Activated gamma-delta T cell treated with Interleukin-2 at 50 U/mL for 16 hours (primary cell): ENCODE results near the gene POLA2.

ENCODE experiments used
- DNase-seq: peaks from one replicate; pipeline ENCODE4 v3.0.0-alpha.2; 2020

The POLA2 gene

DNA sequence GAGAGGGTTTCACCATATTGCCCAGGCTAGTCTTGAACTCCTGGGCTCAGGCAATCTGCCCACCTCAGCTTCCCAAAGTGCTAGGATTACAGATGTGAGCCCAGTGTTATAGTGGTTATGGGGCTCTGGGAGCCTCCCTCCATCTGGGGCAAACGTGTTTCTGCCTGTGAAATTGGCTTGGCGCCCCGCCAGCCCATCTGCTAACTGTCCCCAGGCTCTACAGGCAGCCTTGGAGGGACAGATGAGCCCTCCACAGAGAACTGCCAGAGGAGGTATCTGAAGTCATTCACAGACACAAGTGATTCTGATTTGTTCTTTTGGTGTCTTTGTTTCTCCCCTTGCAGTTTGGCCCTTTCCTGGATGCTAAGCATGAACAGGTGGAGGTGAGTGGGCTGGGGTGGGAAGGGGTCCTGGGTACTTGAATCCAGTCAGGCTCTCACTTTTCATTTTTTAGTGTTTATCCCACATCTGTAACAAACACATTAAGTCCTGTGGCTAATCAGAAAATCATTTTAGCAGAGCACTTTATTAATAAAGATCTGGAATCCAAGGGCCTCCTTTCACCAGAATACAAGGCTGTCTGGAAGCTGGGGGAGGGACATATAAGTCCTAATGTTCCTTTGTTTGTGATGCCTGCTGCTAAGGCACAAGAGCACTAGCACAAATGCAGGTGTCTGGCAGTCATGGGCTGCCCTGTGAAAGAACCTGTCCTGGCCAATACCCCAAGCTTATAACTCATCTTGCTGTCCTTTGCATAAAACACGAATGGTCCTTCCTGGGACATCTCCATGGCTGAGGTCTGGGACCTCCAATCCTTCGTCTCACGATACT, 27.2 kb downstream of the POLA2 start:
- no peak for DNase-seq

DNA sequence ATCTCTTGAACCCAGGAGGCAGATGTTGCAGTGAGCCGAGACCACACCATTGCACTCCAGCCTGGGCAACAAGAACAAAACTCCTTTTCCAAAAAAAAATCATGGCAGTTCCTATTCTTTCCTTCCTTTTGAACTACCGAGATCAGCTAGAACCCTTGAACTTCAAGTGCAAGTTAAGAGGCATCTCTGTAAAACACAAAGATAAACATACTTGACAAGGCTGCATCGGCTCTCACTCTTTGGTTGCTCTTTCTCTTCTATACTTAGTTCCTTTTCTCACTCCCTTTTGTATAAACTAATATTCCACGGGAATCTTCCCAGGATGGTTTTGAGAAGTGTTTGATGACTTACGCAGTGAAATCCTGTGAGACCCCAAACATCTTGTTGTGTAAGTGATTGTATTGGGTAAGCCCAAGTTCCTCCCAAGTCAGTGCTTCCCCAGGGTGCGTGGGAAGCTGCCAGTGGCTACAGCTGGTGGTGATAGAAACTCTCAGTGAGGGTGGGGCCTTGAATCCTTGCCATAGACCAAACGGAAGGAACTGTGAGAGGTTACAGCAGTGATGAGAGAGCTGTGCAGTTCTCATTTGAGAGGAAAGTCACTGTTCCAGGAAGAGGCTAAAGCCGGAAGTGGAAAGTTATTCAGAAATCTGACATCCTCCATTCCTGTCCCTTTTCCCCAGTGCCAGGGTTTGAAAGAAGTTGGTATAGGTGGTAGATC, 28.8 kb downstream of the POLA2 start:
- DNase-seq, result no peak

DNA sequence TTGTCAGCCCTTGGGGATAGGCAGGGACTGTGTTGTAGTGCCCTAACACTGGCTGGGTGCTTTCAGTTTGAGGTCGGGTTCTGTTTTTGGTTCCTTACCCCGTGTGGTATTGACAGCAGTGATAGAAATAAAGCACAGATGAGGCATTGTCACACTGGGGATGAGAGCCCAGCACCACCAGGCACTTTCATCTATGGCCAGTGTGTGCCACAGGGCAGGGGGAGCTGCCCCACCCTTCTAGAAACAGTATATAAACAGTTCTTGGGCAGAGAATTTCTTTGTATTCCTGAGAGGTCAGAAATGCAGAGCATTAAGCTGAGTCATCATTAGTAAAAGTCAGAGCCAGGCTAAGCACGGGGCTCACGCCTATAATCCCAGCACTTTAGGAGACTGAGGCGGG, 29.9 kb downstream of the POLA2 start:
- no peak for DNase-seq

DNA sequence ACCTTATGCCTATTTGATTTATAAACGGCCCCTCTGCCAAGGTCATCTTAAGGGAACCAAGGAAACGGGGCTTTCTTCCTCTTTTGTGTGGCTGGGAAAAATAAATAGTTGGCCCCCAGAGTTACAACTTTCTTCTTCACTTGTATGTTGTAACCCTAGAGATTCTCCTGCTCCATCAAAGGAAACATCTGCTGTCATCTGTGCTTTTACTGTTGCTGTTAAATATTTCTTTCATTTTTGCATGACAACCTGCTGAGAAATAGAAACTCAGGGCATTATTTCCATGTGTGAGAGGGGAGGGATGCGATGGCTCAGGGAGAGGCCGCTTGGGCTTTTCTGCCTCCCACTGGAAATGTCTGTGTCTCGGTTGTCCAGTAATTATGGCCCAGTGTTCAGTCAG, 31.1 kb downstream of the POLA2 start:
- DNase-seq, result no peak

DNA sequence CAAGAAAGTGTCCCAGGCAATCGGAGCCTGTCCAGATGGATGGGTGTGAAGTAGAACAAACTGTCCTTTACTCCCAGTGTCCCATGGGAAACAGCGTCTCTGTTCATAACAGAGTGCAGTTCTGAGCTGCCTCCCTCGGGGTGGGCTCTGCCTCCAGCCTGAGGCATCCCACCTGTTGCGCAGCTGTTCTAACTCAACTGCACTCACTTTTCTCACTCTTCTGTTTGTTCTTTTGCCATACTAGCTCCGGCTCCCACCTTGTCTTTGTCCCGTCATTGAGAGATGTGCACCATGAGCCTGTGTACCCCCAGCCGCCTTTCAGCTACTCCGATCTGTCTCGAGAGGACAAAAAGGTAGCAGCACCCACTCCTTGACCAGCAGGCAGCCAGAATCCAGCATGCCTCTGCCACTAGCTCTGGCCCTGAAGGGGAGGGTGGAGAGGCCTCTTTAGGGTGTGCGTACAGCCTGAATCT, 32.2 kb downstream of the POLA2 start:
- no peak for DNase-seq

DNA sequence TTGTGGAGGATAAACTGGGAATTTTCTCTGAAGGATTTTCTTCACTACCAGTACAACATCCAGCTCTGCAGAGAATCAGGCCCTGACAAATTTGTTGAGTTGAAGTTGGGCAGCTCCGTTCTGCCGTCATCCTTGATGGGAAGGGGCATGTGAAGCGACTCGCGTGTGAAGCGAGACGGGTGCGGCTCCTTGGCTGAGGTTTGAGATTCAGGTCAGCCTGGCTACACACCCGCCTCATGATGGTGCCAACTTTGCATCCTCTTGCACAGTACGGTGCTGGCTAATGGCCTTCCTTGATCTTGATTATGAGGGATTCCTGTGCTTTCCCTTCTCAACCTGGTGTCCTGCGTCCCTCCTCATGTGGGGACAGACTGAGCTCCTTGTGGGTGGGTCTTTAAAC, 33.2 kb downstream of the POLA2 start:
- no peak for DNase-seq

DNA sequence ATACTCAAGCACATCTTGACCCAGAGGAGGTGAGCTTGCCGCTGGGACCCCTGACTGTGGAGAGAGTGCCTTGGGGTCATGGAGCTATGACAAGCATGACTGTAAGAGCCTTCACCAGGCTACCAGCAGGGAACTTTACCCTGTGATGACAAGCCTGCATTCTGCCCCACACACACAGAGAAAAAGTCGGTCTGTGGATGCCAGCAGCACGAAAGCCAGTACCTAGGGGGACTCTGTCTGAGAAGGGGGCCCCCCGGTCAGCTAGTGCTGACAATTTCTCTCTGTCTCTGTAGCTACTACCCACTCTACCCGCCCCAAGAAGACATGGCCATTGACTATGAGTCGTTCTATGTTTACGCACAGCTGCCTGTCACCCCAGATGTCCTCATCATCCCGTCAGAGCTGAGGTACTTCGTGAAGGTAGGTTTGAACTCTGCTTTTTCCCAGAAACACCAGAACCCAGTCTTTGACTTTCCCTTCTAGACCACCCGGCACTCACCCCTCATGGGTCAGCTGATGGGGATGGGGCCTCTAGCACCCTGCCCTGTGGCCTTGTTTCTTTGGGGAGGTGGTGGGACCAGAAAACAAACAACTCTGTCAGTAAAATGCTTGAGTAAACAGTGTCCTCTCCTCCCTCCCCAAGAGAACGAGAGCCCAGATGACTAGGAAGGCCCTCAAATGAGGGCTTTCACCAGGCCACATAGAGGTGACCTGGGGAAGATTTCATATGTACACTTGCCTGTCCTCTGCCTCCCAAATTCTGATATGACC, 34.0 kb downstream of the POLA2 start:
- no peak for DNase-seq

DNA sequence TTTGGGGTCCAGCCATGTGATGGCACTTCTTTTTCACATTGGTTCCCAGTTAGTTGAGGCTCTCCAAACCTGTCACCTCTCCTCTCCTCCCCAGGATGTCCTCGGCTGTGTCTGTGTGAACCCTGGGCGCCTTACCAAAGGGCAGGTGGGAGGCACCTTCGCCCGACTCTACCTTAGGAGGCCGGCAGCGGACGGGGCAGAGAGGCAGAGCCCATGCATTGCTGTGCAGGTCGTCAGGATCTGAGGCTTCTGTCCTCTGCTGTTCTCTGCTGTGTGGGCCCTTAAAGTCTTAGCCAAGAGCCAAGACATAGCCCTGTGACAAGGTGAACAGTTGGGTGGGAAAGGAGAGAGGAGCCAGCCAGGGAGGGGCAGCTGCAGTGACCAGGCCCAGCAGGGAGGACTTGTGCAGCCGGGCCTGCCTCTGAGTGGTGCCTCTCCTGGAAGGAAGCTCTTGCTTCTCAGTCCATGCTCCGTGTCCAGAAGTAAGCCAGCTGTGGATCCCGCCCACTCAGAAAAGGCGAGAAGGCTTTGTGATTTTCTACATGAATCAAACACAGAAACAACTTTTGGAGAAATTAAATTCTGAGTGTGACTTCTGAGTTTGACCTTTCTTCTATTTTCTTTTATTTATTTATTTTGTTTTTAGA, 35.4 kb downstream of the POLA2 start:
- no peak for DNase-seq

DNA sequence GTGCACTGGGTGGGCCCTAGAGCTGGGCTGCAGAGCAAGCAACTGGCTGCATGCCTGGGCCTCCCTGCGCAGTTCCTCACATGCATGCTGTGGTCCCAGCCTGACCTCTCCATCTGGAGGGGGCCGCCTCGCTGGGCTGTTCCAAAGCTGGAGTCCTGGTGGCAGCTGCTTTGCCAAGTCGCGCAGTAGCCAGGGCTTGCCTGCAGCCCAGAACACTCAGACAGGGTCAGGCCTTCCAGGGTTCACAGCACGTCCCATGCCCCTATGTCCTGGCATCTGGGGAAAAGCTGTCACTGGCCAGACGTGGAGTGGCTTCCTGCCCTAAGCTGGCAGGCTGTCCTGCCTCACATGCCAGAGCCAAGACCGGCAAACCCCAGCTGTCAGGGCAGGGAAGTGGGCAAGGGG, 36.4 kb downstream of the POLA2 start:
- no peak for DNase-seq

DNA sequence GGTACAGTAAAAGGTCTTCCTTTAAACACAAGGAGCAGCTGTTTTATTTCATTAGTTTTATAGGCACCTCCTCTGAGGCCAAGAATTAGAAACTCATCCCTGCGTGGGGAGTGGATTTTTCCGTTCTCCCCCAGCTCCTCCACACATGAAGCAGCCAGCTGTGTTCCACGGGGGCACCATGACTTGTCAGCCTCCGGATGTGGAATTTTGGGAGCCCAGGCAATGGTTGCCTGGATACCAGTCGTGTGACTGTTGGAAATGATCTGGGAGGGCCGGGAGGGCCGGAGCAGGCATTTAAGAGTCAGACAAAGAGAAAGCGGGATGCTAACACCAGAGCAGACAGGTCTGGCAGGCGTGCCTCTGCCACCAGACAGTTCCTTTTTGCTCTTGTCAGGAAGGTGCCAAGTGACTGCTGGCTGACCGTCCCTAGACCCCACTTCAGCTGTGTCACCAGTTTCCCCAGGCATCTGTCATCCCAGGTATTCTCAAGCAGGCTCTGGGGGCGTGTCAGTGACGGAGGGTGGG, 37.0 kb downstream of the POLA2 start:
- DNase-seq, result no peak

DNA sequence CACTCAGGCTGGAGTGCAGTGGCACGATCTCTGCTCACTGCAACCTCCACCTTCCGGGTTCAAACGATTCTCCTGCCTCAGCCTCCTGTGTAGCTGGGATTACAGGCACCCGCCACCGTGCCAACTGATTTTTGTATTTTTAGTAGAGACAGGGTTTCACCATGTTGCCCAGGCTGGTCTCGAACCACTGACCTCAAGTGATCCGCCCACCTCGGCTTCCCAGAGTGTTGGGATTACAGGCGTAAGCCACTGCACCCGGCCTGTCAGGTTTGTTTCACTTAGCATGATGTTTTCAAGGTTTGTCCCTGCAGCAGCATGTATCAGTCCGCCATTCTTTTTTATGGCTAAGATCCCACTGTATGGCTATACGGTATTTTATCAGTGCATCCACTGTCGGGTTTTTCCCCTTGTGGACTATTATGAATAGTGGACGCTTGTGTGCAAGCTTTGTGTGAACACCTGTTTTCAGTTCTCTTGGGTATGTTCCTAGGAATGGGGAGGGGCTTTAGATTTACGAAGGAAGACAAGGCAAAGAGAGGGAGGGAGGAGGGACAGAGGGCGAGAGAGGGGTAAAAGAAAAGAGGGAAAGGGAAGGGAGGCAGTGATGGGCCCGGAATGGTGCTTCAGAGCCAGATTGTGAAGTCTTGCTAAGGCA, 39.0 kb downstream of the POLA2 start:
- DNase-seq, result no peak

DNA sequence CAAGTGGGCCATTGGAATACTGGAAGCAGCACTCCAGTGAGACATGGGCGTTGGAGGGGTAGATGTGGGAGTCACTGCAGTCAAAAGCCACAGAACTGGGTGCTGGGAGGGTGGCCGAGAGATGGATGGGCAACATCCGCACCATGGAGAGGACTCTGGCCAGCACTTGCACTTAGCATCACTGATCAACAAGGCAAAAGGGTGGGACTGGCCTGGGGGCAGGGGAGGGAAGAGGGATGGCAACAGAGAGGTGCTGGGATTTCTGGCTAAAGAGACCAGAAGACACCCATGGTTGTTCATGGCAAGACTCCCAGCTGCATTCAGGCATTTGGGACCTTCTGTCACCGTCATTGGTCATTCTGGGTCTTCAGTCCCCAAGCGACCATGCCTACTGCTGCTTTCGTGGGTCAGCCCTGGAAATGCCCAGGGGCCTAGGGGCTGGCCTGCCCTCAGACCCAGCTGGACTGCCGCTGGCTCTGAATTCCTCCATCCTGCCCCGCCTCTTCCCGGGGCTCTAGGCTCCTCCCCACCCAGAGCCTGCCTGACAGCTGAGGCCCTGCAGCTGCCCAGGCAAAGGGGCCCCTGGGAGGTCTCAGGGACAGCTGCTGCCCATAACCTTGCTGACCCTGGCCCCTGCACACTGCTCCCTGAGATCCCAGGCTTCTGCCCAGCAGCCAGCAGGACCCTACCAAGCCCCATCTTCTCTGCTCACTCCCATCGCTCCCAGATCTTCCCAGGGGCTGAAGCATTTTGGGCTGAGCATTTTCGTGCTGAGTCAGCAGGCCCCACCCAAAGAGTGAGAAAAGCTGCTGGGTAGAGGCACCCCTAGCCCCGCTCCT, 39.9 kb downstream of the POLA2 start:
- no peak for DNase-seq

DNA sequence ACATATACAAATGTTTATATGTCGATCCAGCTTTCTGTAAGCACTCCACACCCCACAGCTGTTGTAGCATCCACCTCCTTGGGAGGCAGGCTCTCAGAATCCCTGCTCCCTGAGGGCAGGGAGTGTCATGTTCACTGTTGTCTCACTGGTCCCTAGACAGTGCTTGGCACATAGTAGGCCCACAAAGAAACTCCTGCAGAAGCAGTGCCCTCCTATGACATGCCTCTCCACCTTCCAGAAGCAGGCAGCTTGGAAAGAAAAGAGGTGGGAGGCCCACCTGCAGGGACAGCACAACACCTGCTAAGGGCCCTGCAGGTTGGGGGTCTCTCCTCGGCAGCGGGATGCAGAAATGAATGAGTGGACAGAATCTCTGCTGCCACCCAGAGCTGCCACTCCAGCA, 41.8 kb downstream of the POLA2 start:
- no peak for DNase-seq

DNA sequence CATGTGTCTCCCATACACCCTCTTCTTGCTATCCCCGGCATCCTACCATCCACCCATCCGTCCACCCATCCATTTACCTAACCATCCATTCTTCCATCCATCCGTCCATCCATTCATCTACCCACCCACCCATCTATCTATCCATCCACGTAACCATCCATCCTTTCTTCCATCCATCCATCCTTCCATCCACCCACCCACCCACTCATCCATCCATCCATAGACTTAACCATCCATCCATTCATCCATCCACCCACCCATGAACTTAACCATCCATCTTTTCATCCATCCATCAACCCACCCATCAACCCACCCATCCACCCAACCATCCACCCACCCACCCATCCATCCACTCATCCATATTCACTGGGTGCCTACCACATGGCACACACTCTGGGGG, 42.3 kb downstream of the POLA2 start:
- DNase-seq, result no peak

DNA sequence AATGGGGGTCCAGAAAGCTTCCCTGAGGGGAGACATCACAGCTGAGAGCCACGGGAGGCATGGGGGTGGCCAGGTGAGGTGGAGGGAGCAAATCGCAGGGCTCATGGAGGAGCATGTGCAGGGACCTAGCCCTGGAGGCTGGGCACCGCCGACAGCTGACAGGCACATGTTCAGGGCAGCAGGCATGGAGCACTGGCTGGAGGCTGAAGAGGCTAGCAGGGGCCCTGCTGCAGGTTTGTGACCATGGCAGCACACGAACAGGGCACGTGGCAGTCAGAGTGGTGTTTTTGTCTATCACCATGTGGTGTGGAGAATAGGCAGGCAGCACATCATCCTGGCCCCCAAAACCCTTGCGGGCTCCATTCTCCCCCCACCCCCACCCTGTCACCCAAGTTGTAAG, 42.9 kb downstream of the POLA2 start:
- no peak for DNase-seq

DNA sequence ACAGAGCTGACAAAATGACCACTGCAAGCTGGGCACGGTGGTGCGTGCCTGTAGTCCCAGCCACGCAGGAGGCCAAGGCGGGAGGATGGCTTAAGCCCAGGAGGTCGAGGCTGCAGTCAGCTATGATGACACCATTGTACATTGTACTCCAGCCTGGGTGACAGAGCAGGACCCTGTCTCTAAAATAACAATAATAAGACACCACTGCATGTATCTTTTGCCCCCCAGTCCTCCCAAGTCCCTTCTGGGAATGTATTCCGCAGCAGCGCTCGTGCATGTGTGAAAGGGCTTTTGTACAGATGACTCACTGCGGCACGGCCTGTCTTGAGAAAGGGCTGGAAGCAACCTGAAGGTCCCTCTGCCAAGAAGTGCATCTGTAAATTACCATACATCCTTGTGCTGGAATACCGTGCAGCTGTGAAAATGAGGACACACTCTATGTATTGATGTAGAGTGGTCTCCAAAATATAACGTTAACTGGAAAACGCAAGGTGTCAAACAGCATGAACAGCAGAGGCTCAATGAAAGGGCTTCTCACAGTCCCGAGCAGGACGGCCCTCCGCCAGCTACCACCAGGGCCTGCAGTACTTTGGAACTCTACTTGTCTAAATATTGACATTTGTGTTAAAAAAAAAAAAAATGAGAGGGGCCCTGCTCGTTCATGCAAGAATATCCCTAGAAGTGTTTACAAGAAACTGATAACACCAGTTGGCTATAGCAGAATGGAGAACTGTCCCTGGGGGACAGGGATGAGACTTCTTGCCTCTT, 43.9 kb downstream of the POLA2 start:
- DNase-seq, result no peak

DNA sequence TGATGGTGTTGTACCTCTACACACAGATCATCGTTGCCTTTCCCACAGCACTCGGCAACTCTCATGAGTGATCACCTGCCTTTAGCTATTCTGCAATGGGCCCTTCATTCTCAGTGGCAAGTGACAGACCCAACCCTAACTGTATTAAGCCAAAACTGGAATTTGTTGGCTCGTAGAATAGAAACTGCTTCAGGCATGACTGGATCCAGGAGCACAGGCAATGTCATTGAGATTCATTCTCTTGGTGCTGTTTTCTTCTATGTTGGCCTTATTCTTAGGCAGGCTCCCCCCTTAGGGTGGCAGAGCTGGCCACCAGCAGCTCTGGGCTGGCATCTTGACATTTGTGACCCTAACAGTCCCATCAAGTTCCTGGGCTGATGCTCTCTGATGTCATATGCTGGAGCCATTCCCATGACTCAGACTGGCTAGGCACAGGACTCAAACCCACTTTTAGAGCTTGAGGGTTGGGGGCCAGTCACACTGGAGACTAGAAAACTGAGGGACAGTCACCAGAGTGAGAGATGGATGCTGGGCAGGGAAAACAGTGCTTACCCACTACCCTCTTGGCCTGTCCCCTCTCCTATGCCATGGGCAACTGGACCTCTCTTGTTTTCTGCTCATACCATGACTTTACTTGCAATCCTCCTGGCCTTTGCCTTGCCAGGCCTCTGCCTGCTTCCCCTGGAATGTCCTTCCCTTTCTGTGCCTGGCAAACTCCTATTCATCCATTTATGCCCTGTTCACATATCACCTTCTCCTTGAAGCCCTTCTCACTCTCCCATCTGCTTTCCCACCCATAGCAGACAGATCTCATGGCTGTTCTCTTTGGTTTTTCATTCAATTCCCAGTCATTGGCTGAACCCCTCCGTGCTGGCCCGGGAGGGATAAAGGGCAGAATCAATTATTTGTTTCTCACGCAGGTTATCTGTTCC, 45.8 kb downstream of the POLA2 start:
- no peak for DNase-seq

DNA sequence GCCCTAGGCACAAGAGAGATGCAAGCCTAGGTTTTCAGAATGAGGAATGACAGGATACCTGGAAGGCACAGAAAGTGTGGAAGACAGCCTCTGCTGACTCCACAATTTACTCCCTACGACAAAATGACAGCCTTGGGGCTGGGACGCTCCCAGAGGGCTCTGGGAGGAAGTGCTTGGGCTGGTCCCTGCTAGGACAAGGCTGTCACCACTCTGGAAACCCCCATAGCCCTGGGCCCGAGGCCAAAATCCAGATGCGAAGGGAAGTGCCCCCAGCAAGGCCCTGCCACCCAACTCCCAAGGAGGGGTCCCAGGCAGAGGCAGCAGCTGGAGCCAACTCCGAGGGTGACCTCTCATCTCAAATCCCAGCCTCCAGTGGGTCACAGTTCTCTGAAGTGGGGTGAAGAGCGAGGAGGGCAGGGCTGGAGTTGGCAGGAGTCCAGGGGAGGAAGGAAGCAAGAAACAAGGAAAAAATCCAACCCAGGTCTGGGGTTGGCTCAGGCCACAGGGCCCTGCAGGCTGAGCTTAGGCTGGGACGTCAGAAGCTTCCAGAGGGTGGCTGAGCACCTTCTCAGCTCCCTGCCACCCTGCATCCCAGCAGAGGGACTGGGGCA, 46.6 kb downstream of the POLA2 start:
- no peak for DNase-seq

DNA sequence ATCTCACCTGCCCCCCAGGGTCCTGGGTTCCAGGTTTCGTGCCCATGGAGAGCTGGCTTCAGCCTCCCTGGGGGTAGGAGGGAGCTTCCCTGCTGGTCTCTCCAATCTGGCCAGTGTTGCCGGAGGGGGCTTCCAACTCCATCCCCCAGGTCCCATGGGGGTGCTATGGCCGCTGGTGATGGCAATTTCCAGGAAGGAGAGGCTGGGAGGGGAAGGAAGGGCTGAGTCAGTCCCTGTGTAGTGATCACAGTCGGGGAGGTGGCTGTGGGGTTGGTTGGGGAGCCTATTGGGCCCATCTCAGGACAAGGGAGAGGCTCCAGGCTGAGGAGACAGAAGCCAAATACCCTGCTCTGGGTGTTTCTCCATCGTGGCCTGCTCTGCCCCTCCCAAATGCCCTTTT, 47.2 kb downstream of the POLA2 start:
- no peak for DNase-seq
